GM12873 (cell line): ENCODE results near the gene FGF8.

ENCODE experiments used
- CTCF ChIP-seq: IDR thresholded peaks from 2 replicates; pipeline ENCODE4 v1.5.1; 2012; ENCODE audit warnings: low read depth, mild to moderate bottlenecking, moderate library complexity, low read length, control low read depth; ENCODE audit not compliant: insufficient read depth; ENCODE audit errors: missing control alignments

The FGF8 gene

DNA sequence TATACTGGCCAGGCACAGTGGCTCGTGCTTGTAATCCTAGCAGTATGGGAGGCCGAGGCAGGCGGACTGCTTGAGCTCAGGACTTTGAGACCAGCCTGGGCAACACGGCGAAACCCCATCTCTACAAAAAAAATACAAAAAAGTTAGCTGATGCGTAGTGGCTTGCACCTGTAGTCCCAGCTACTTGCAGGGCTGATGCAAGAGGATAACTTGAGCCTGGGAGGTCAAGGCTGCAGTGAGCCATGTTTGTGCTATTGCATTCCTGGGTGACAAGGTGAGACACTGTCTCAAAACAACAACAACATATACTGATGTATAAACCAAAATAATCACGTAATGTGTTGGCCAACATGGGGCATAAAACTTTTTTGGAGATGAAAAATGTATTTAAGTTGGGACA lies 13.8 kb upstream of the FGF8 start:
- TF ChIP-seq CTCF, result no peak

- TF ChIP-seq CTCF, result no peak
These were observed 9.9 kb upstream of the FGF8 start for GRCh38 chr10:101785801-101786200.

- no peak for TF ChIP-seq CTCF
These were observed 8.6 kb upstream of the FGF8 start for GRCh38 chr10:101784558-101784957.

DNA sequence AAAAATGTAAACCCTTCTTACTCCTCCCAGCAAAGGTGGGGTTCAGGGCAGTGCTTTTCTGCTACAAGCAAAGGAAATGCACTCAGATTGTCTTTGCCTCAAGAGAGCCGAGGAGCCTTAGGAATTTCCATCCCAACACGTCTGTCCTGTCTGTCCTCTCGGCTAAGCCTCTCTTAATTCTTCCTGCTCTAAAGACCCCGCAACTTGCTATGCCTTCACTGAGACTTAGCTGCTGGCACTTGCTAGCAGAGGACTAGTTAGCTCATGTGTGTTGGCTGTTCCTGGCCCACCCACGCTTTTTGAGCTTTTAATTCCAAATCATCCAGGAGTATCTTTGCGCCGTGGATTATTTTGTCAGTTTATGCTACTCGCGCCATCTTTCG lies 7.8 kb upstream of the FGF8 start:
- no peak for TF ChIP-seq CTCF

GRCh38 chr10:101782811-101783735 lies 7.2 kb upstream of the FGF8 start, which contains the start of gene NPM3:
TSS of gene NPM3 (minus strand) at chr10:101783446. CDS start at chr10:101783390, 56 bp downstream.
- no peak for TF ChIP-seq CTCF

GRCh38 chr10:101781984-101782810 lies 6.3 kb upstream of the FGF8 start:
- TF ChIP-seq CTCF, result no peak

DNA sequence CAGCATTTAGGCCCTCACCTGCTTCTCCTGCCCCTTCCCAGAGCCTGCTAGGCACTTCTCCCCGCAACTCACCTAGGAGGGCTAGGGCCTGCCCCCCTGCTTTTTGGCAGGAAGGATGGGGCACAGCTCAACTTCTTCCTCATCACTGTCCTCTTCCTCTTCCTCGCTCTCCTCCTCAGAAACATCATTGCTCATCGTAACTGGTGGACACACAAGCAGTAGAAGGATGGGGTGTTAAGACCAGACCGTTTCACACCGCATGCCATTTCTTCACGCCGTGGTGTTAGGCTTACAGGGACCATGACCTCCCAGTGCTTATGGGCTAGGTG lies 5.7 kb upstream of the FGF8 start:
- no peak for TF ChIP-seq CTCF
